OCI-LY7 (cell line): ENCODE measurements around the gene FYN.

Experiments
- CTCF ChIP-seq: fragments of 200-600 bp; sonication (generic); conservative IDR thresholded peaks from 2 replicates; pipeline ENCODE4 v1.5.1; 2014; ENCODE audit warnings: mild to moderate bottlenecking, antibody characterized with exemption, low read length, moderate library complexity, mixed read lengths
- EZH2phosphoT487 ChIP-seq: fragments of 200-600 bp; sonication (generic); IDR thresholded peaks from 2 replicates; pipeline ENCODE4 v1.6.1; 2018; ENCODE audit warnings: low read depth, borderline replicate concordance, mild to moderate bottlenecking, mixed run types, antibody characterized with exemption, low read length, moderate library complexity, mixed read lengths

DNA sequence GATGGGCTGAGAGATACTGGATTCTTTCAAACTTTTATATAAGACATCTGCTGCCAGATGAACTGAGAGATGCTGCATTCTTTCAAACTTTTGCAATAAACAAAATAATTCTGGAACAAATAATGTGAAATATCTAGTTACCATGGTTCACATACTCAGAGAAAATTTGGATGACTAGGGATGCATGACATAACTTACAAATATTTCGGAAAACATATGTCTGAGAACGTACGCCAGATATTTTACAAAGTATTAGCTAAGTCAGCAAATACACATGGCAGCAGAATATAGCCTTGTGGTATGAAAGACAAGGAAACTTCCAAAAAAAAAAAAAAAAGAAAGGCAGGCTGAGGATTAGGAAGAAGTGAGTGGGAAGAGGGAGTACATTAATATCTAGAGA lies 154.3 kb downstream of the FYN start:
- TF ChIP-seq CTCF (no peak), EZH2phosphoT487 (no peak)
